NT2/D1 (cell line): Measurements from ENCODE around the gene ADAMTS20.
"Not testable (repeated sequence)": the region's sequence is repeated elsewhere in the genome, so short reads cannot be mapped to it uniquely, and the experiment has no call there.

Experiments
- DNase-seq: peaks from one replicate; pipeline ENCODE4 v3.0.0-alpha.2; 2011; ENCODE audit warnings: low read depth, low spot score
- H3K27me3 ChIP-seq: 2 replicates; pipeline ENCODE4 v1.6.0; 2011; ENCODE audit warnings: mild to moderate bottlenecking; ENCODE audit not compliant: insufficient read length, insufficient read depth
- H3K36me3 ChIP-seq: 2 replicates; pipeline ENCODE4 v1.6.1; 2011; ENCODE audit warnings: mild to moderate bottlenecking, low read length, mixed read lengths; ENCODE audit not compliant: insufficient read depth, insufficient read length
- H3K4me1 ChIP-seq: 2 replicates; pipeline ENCODE4 v1.5.1; 2011; ENCODE audit not compliant: insufficient read depth, insufficient read length
- H3K4me3 ChIP-seq: 2 replicates; pipeline ENCODE4 v1.5.1; 2011; ENCODE audit warnings: low read depth; ENCODE audit not compliant: insufficient read length
- H3K9ac ChIP-seq: 2 replicates; pipeline ENCODE4 v1.6.0; 2011; ENCODE audit warnings: low read depth; ENCODE audit not compliant: insufficient read length
- H3K9me3 ChIP-seq: 2 replicates; pipeline ENCODE4 v1.5.1; 2011; ENCODE audit warnings: mild to moderate bottlenecking, low read length; ENCODE audit not compliant: insufficient read depth
- SUZ12 ChIP-seq: IDR thresholded peaks from 2 replicates; pipeline ENCODE4 v1.6.1; 2011; ENCODE audit not compliant: insufficient read length, insufficient read depth; ENCODE audit errors: extremely low read depth
- YY1 ChIP-seq: IDR thresholded peaks from 2 replicates; pipeline ENCODE4 v1.6.1; 2011; ENCODE audit not compliant: insufficient read length, insufficient read depth
- ZNF274 ChIP-seq: IDR thresholded peaks from 2 replicates; pipeline ENCODE4 v1.6.1; 2011; ENCODE audit warnings: mild to moderate bottlenecking, low read depth, low read length

ADAMTS20 gene

GRCh38 chr12:43361031-43361710, 190.8 kb downstream of the ADAMTS20 start:
- no peak for DNase-seq
- TF ChIP-seq ZNF274: no peak
- Histone ChIP-seq H3K36me3 (no peaks in the 10 kb centered on the region), H3K4me3 (no peak overlapping the region), H3K27me3 (no peaks in the 10 kb centered on the region), H3K4me1 (no peaks in the 10 kb centered on the region), H3K9ac (no peak overlapping the region), H3K9me3 (peaks cover 7% of the 10 kb centered on the region; the same call in 1 of the 2 replicates)

- H3K9ac ChIP-seq, DNase-seq, H3K9me3 ChIP-seq, H3K36me3 ChIP-seq, H3K4me1 ChIP-seq, H3K4me3 ChIP-seq, H3K27me3 ChIP-seq: not testable (repeated sequence)
Measured at GRCh38 chr12:43360001-43360400, 192.0 kb downstream of the ADAMTS20 start.

GRCh38 chr12:43357141-43357540, 194.9 kb downstream of the ADAMTS20 start:
- Histone ChIP-seq H3K9me3 (0 out of 2 replicates have a peak, but pooled peaks cover 3% of the 10 kb centered on the region), H3K27me3 (no peaks in the 10 kb centered on the region), H3K4me1 (no peaks in the 10 kb centered on the region), H3K4me3 (no peak overlapping the region), H3K36me3 (no peaks in the 10 kb centered on the region), H3K9ac (no peak overlapping the region)
- TF ChIP-seq YY1 (no peak), ZNF274 (no peak), SUZ12 (no peak)
- no peak for DNase-seq

GRCh38 chr12:43352001-43352400, 200.0 kb downstream of the ADAMTS20 start:
- Histone ChIP-seq H3K9me3 (no peaks in the 10 kb centered on the region), H3K4me3 (no peak overlapping the region), H3K27me3 (no peaks in the 10 kb centered on the region), H3K36me3 (no peaks in the 10 kb centered on the region), H3K4me1 (no peaks in the 10 kb centered on the region), H3K9ac (no peak overlapping the region)
- TF ChIP-seq SUZ12: no peak
- no peak for TF ChIP-seq YY1
- no peak for TF ChIP-seq ZNF274
- no peak for DNase-seq

- H3K36me3 ChIP-seq: no peaks in the 10 kb centered on the region
- no peak overlapping the region for H3K4me3 ChIP-seq
- H3K9ac ChIP-seq: no peak overlapping the region
- no peaks in the 10 kb centered on the region for H3K27me3 ChIP-seq
- H3K4me1 ChIP-seq: no peaks in the 10 kb centered on the region
- peaks cover 18% of the 10 kb centered on the region for H3K9me3 ChIP-seq
- DNase-seq: no peak
- no peak for TF ChIP-seq YY1
- no peak for TF ChIP-seq ZNF274
- no peak for TF ChIP-seq SUZ12
Measured at GRCh38 chr12:43349863-43350262, 202.1 kb downstream of the ADAMTS20 start.

GRCh38 chr12:43348221-43348620, 203.8 kb downstream of the ADAMTS20 start:
- no peaks in the 10 kb centered on the region for H3K4me1 ChIP-seq
- H3K27me3 ChIP-seq: no peaks in the 10 kb centered on the region
- no peak overlapping the region for H3K9ac ChIP-seq
- no peaks in the 10 kb centered on the region for H3K36me3 ChIP-seq
- peaks cover 34% of the 10 kb centered on the region for H3K9me3 ChIP-seq
- DNase-seq: no peak
- TF ChIP-seq ZNF274 (no peak), YY1 (no peak), SUZ12 (no peak)
- H3K4me3 ChIP-seq: no peak overlapping the region

GRCh38 chr12:43347026-43347425, 205.0 kb downstream of the ADAMTS20 start:
- DNase-seq: no peak
- H3K9me3 ChIP-seq: peaks cover 37% of the 10 kb centered on the region
- TF ChIP-seq YY1 (no peak), SUZ12 (no peak), ZNF274 (no peak)

GRCh38 chr12:43345023-43345422, 207.0 kb downstream of the ADAMTS20 start:
- DNase-seq: no peak
- no peak overlapping the region for H3K9ac ChIP-seq
- no peak overlapping the region for H3K4me3 ChIP-seq
- H3K4me1 ChIP-seq: no peaks in the 10 kb centered on the region
- no peaks in the 10 kb centered on the region for H3K27me3 ChIP-seq
- H3K36me3 ChIP-seq: no peaks in the 10 kb centered on the region
- H3K9me3 ChIP-seq: peaks cover 37% of the 10 kb centered on the region
- TF ChIP-seq YY1 (no peak), SUZ12 (no peak), ZNF274 (no peak)

More at GRCh38 chr12:43347026-43347425, 205.0 kb downstream of the ADAMTS20 start:
- Histone ChIP-seq H3K27me3 (no peaks in the 10 kb centered on the region), H3K9ac (no peak overlapping the region), H3K36me3 (no peaks in the 10 kb centered on the region), H3K4me1 (no peaks in the 10 kb centered on the region), H3K4me3 (no peak overlapping the region)

GRCh38 chr12:43341785-43342313, 210.2 kb downstream of the ADAMTS20 start:
- not testable (repeated sequence) for H3K4me1 ChIP-seq, H3K27me3 ChIP-seq, DNase-seq, H3K9ac ChIP-seq, H3K36me3 ChIP-seq, H3K4me3 ChIP-seq
- peaks cover 37% of the 10 kb centered on the region for H3K9me3 ChIP-seq
